ENCODE results near the gene TRPC6.

Gene TRPC6

GRCh38 chr11:101523634-101524260 is 60.1 kb downstream of the TRPC6 start:
- H3K36me3 ChIP-seq (replicated peaks; ENCODE audit: low read depth, low read length) = no peaks in the 10 kb centered on the region
- H3K4me3 ChIP-seq (ENCODE audit: low read length) = no peak overlapping the region
- no peaks in the 10 kb centered on the region for H3K27me3 ChIP-seq (ENCODE audit: low read depth, low read length)
- TF ChIP-seq EZH2phosphoT487 (IDR thresholded peaks at IDR 0.05; ENCODE audit: low read depth) (no peak), CTCF (IDR thresholded peaks at IDR 0.05; ENCODE audit: low read depth, low read length) (no peak)
- H3K4me1 ChIP-seq (ENCODE audit: low read length) = no peaks in the 10 kb centered on the region
- no peaks in the 10 kb centered on the region for H4K20me1 ChIP-seq (ENCODE audit: insufficient read depth, low read length)
- H3K9me3 ChIP-seq (ENCODE audit: insufficient read depth, low read length) = no peaks in the 10 kb centered on the region
- no peak overlapping the region for H3K4me2 ChIP-seq (ENCODE audit: low read length)
- no peak overlapping the region for H3K27ac ChIP-seq (ENCODE audit: low read length)
- no peak overlapping the region for H3K9ac ChIP-seq (ENCODE audit: low read length)
- H3K79me2 ChIP-seq (ENCODE audit: low read length) = no peaks in the 10 kb centered on the region
- no peak overlapping the region for H2AFZ ChIP-seq (ENCODE audit: low read depth, low read length)

GRCh38 chr11:101523193-101523592 is 60.6 kb downstream of the TRPC6 start:
- Histone ChIP-seq H4K20me1 (ENCODE audit: insufficient read depth, low read length) (no peaks in the 10 kb centered on the region), H3K27ac (ENCODE audit: low read length) (no peak overlapping the region), H3K36me3 (replicated peaks; ENCODE audit: low read depth, low read length) (no peaks in the 10 kb centered on the region), H2AFZ (ENCODE audit: low read depth, low read length) (no peak overlapping the region), H3K27me3 (ENCODE audit: low read depth, low read length) (no peaks in the 10 kb centered on the region), H3K4me1 (ENCODE audit: low read length) (no peaks in the 10 kb centered on the region), H3K4me2 (ENCODE audit: low read length) (no peak overlapping the region), H3K79me2 (ENCODE audit: low read length) (no peaks in the 10 kb centered on the region), H3K4me3 (ENCODE audit: low read length) (no peak overlapping the region), H3K9ac (ENCODE audit: low read length) (no peak overlapping the region), H3K9me3 (ENCODE audit: insufficient read depth, low read length) (no peaks in the 10 kb centered on the region)
- TF ChIP-seq EZH2phosphoT487 (IDR thresholded peaks at IDR 0.05; ENCODE audit: low read depth) (no peak), CTCF (IDR thresholded peaks at IDR 0.05; ENCODE audit: low read depth, low read length) (no peak)

- Histone ChIP-seq H3K27ac (ENCODE audit: low read length) (no peak overlapping the region), H3K27me3 (ENCODE audit: low read depth, low read length) (peaks cover 4% of the 10 kb centered on the region; the same call in 1 of the 2 replicates), H2AFZ (ENCODE audit: low read depth, low read length) (no peak overlapping the region), H3K79me2 (ENCODE audit: low read length) (no peaks in the 10 kb centered on the region), H3K9ac (ENCODE audit: low read length) (no peak overlapping the region), H4K20me1 (ENCODE audit: insufficient read depth, low read length) (no peaks in the 10 kb centered on the region), H3K36me3 (replicated peaks; ENCODE audit: low read depth, low read length) (no peaks in the 10 kb centered on the region), H3K4me3 (ENCODE audit: low read length) (no peak overlapping the region), H3K4me2 (ENCODE audit: low read length) (no peak overlapping the region), H3K4me1 (ENCODE audit: low read length) (no peaks in the 10 kb centered on the region), H3K9me3 (ENCODE audit: insufficient read depth, low read length) (no peaks in the 10 kb centered on the region)
- no peak for TF ChIP-seq EZH2phosphoT487 (IDR thresholded peaks at IDR 0.05; ENCODE audit: low read depth)
- no peak for TF ChIP-seq CTCF (IDR thresholded peaks at IDR 0.05; ENCODE audit: low read depth, low read length)
These were observed 62.0 kb downstream of the TRPC6 start for GRCh38 chr11:101521821-101522220.

GRCh38 chr11:101516546-101516945 is 67.3 kb downstream of the TRPC6 start:
- H4K20me1 ChIP-seq (ENCODE audit: insufficient read depth, low read length) = no peaks in the 10 kb centered on the region
- no peaks in the 10 kb centered on the region for H3K79me2 ChIP-seq (ENCODE audit: low read length)
- H3K27ac ChIP-seq (ENCODE audit: low read length) = no peak overlapping the region
- H3K4me3 ChIP-seq (ENCODE audit: low read length) = no peak overlapping the region
- no peaks in the 10 kb centered on the region for H3K36me3 ChIP-seq (replicated peaks; ENCODE audit: low read depth, low read length)
- H3K27me3 ChIP-seq (ENCODE audit: low read depth, low read length) = peaks cover 41% of the 10 kb centered on the region
- no peak overlapping the region for H2AFZ ChIP-seq (ENCODE audit: low read depth, low read length)
- no peak overlapping the region for H3K9ac ChIP-seq (ENCODE audit: low read length)
- no peak overlapping the region for H3K4me2 ChIP-seq (ENCODE audit: low read length)
- no peaks in the 10 kb centered on the region for H3K9me3 ChIP-seq (ENCODE audit: insufficient read depth, low read length)
- no peak for TF ChIP-seq EZH2phosphoT487 (IDR thresholded peaks at IDR 0.05; ENCODE audit: low read depth)
- no peak for TF ChIP-seq CTCF (IDR thresholded peaks at IDR 0.05; ENCODE audit: low read depth, low read length)
- H3K4me1 ChIP-seq (ENCODE audit: low read length) = peaks cover 8% of the 10 kb centered on the region
